Measurements from ENCODE around the gene JPT2. TPM values are rescaled to one million over a fixed set of nuclear protein-coding genes. Genes with fewer than 3 reads are reported as not detected.
A peak's percentile ranks its signal among the peaks of the same experiment; 100 is the strongest.

The JPT2 gene
- total RNA-seq, 4 donors from 2014 or later = 22.6 to 59.2 (median 35.0) TPM

DNA sequence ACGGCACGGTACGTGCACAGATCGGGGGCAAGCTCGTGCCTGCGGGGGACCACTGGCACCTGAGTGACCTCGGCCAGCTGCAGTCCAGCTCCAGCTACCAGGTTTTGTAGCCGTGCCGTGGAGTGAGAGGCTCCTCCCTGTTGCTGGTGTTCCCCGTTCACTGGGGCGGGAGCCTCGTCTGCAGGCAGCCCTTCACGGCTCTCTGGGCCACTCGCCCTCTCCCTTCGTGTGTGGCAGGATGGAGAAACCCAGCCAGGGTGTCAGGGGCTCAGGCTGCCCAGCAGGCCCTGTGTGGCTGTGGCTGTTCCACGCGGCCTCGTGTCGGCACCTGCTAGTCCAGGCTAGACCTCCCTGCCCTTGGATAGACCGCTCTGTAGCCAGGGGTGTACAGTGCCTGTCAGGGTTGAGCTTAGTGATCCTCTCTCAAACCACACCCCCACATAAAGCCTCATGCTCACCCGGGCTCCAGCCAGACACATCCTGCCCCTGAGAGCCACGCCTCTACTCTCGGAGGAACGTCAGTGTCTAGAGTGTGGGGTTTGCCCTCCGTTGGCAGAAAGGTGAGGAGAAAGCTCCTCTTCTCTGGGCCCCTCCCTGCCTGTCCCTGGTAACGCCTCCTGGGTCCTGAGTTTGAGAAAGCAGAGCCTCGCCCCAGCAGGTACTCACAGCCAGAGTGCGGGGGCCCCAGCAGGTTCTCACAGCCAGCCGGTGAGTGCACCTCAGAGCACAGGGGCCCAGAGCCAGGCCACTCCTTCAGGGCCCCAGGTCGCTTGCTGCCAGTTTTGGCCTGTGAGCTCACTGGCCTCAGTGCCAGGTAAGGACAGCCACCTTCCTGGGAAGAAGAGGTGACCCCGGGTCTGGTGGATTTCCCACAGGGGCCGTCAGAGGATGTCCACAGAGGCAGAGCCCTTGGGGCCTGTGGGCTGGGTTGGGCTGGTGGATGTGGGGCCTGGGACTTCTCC lies 65.6 kb downstream of the JPT2 start:
- DNase-seq (ENCODE audit: low spot score in 2 of 2) = no peak
- 92% methylated on average over 12 of the region's 32 CpGs for WGBS
- peaks cover 73% of the 10 kb centered on the region for H3K36me3 ChIP-seq
- H3K27ac ChIP-seq = no peak overlapping the region
- H3K4me3 ChIP-seq = no peak overlapping the region
- H3K27me3 ChIP-seq = no peaks in the 10 kb centered on the region
- H3K4me1 ChIP-seq = no peaks in the 10 kb centered on the region
- TF ChIP-seq POLR2AphosphoS5 (IDR thresholded peaks at IDR 0.05) (no peak), POLR2A (IDR thresholded peaks at IDR 0.05) (no peak), EP300 (IDR thresholded peaks at IDR 0.05) (no peak)
- TF ChIP-seq, protein P1, sequence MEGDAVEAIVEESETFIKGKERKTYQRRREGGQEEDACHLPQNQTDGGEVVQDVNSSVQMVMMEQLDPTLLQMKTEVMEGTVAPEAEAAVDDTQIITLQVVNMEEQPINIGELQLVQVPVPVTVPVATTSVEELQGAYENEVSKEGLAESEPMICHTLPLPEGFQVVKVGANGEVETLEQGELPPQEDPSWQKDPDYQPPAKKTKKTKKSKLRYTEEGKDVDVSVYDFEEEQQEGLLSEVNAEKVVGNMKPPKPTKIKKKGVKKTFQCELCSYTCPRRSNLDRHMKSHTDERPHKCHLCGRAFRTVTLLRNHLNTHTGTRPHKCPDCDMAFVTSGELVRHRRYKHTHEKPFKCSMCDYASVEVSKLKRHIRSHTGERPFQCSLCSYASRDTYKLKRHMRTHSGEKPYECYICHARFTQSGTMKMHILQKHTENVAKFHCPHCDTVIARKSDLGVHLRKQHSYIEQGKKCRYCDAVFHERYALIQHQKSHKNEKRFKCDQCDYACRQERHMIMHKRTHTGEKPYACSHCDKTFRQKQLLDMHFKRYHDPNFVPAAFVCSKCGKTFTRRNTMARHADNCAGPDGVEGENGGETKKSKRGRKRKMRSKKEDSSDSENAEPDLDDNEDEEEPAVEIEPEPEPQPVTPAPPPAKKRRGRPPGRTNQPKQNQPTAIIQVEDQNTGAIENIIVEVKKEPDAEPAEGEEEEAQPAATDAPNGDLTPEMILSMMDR (IDR thresholded peaks at IDR 0.05) = no peak
- H3K9me3 ChIP-seq = no peaks in the 10 kb centered on the region

DNA sequence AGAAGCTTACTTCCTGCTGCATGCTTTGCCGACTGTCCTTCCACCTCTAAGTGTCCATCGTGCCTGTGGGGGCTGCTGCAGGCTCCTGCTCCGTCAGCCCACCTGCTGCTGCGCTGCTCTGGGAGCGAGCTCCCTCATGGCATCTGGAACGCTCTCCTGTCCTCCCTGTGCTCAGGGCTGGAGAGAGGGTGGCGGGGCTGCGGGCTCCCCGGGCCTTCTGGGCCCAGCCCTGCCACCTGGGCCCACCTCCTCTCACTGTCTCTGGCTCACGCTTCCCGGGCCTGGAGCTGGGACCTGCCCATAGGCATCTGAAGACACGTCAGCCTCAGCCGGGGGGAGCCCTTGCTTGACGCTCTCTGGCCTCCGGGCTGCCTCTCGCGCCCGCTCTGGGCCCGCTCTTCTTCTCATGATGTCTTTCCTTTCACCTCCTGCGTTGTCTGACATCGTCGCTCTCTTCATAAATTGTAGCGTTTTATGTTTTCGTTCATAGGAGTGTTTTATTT lies 66.3 kb downstream of the JPT2 start:
- H3K4me1 ChIP-seq = no peaks in the 10 kb centered on the region
- WGBS = 92% methylated on average over 18 of the region's 24 CpGs
- H3K27ac ChIP-seq = no peak overlapping the region
- DNase-seq (ENCODE audit: low spot score in 2 of 2) = no peak
- peaks cover 80% of the 10 kb centered on the region for H3K36me3 ChIP-seq
- H3K4me3 ChIP-seq = no peak overlapping the region
- TF ChIP-seq, protein P1 (IDR thresholded peaks at IDR 0.05) = no peak
- TF ChIP-seq POLR2AphosphoS5 (IDR thresholded peaks at IDR 0.05) = no peak
- TF ChIP-seq POLR2A (IDR thresholded peaks at IDR 0.05) = no peak
- TF ChIP-seq EP300 (IDR thresholded peaks at IDR 0.05) = no peak
- no peaks in the 10 kb centered on the region for H3K27me3 ChIP-seq
- no peaks in the 10 kb centered on the region for H3K9me3 ChIP-seq

DNA sequence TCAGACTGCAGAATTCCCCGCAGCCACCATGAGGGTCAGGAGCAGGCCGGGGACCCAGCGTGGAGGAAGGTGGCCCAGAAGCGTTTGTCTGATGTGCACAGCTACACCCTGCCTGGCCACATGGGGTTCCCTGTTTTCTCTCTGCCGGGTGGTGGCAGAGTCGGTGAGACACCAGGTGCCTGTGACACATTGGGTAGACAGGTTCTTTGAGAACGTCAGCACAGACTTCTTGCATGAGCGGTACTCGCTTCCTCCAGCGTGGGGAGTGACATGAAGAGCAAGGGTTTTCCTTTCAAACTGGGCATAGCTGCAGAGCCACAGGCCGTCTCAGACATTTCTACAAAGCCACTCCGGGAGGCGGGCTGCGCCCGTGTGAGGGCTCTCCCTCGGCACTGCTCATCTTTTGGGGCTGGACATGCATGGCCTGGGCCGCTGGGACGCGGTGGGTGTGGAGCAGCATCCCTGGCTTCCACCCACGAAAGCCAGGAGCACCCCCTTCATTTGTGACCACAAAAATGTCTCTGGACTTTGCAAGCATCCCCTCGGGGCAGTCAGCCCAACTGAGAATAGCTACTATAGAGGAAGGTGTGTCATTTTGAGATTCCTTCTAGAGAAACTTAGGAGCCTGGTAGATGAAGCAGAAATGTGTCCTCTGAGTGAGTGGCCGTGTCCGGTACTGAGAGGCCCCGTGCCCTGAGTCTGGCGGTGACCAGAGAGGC lies 67.3 kb downstream of the JPT2 start:
- Histone ChIP-seq H3K27me3 (no peaks in the 10 kb centered on the region), H3K4me1 (no peaks in the 10 kb centered on the region), H3K4me3 (no peak overlapping the region), H3K9me3 (no peaks in the 10 kb centered on the region), H3K27ac (peak overlapping the region; percentile 36), H3K36me3 (peaks cover 89% of the 10 kb centered on the region)
- no peak for DNase-seq (ENCODE audit: low spot score in 2 of 2)
- WGBS = 91% methylated on average over 20 of the region's 25 CpGs
- TF ChIP-seq EP300 (IDR thresholded peaks at IDR 0.05) (no peak), POLR2AphosphoS5 (IDR thresholded peaks at IDR 0.05) (no peak), POLR2A (IDR thresholded peaks at IDR 0.05) (no peak)
- TF ChIP-seq, protein P1 (IDR thresholded peaks at IDR 0.05) = no peak

DNA sequence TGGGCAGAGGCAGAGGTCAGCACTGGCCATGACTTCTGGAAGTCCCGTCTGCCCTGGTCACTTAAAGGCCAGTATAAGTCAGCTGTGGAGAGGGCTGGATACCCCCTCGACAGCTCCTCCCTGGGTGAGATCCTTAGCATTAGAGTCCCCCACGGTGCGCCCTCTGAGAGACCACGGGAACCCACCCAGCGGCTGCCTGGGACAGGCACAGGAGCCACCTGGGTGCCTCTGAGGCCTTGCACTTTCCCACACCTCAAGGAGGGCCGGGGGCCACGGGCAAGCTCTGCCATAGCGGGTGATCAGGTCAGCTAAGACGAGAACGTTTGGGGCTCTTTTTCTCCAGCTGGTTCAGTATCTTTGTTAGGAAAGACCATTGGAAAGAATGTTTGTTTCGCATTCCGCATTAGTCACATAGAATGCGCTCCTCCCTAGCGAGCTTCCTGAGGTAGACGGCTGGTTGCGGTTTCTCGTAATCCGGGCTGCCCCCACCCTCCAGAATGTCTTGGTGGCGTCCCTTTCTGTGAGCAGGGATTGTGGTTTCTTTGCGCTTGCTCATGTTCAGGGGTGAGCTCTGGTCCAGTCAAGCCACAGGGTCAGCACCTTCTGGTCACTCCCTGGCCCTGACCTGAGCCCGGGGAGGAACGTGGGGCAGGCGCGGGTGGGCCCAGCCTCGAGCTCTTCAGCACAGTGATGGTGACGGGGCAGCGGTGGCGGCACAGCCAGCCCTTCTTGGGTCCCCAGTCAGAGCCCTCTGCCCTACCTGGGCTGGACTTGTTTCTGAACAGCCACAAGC lies 68.0 kb downstream of the JPT2 start:
- H3K27ac ChIP-seq = peak overlapping the region; percentile 36
- TF ChIP-seq, protein P1 (IDR thresholded peaks at IDR 0.05) = no peak
- TF ChIP-seq EP300 (IDR thresholded peaks at IDR 0.05) (no peak), POLR2A (IDR thresholded peaks at IDR 0.05) (no peak), POLR2AphosphoS5 (IDR thresholded peaks at IDR 0.05) (no peak)
- no peak overlapping the region for H3K4me3 ChIP-seq
- H3K27me3 ChIP-seq = no peaks in the 10 kb centered on the region
- H3K4me1 ChIP-seq = no peaks in the 10 kb centered on the region
- peaks cover 89% of the 10 kb centered on the region for H3K36me3 ChIP-seq
- H3K9me3 ChIP-seq = no peaks in the 10 kb centered on the region
- no peak for DNase-seq (ENCODE audit: low spot score in 2 of 2)
- WGBS = 89% methylated on average over 26 of the region's 29 CpGs

Data from suprapubic skin (tissue), 4 donors.